Mammary epithelial cell (primary cell): Measurements from ENCODE around the gene PRAMEF4.
"Not testable (repeated sequence)": the region's sequence is repeated elsewhere in the genome, so short reads cannot be mapped to it uniquely, and the experiment has no call there.

Experiments used
- EZH2 ChIP-seq: IDR thresholded peaks from 2 replicates; pipeline ENCODE4 v1.6.1; 2012; ENCODE audit warnings: low read length, inconsistent platforms, borderline replicate concordance
- TF ChIP-seq, protein P1 (sequence below), 2 donors: IDR thresholded peaks in 1 of 2; conservative IDR thresholded peaks in 1 of 2; 2 replicates each; pipeline ENCODE4 v1.5.1; 2011 to 2012; ENCODE audit warnings: inconsistent platforms in 2 of 2, low read length in 2 of 2, mild to moderate bottlenecking in 2 of 2, control low read depth in 1 of 2, low read depth in 1 of 2; ENCODE audit not compliant: insufficient read depth in 1 of 2; ENCODE audit errors: extremely low read depth in 1 of 2

DNA sequence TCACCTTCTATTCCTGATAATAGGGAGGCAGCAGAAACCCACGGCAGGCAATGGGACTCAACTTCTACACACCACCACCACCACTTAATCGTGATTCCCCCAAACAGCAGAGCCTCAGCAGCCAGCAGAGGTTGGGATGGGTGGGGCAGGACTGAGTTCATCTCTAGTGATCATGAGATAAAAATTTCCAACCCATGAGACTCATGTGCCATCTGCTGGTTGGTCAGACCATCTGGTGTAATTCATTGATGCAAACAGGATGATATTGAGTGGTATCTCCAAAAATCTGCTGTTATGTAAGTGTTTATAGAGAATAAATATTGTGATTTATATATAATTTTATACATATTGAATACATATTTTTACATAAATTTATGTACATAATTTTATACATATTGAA is 35.7 kb upstream of the PRAMEF4 start:
- TF ChIP-seq, protein P1, sequence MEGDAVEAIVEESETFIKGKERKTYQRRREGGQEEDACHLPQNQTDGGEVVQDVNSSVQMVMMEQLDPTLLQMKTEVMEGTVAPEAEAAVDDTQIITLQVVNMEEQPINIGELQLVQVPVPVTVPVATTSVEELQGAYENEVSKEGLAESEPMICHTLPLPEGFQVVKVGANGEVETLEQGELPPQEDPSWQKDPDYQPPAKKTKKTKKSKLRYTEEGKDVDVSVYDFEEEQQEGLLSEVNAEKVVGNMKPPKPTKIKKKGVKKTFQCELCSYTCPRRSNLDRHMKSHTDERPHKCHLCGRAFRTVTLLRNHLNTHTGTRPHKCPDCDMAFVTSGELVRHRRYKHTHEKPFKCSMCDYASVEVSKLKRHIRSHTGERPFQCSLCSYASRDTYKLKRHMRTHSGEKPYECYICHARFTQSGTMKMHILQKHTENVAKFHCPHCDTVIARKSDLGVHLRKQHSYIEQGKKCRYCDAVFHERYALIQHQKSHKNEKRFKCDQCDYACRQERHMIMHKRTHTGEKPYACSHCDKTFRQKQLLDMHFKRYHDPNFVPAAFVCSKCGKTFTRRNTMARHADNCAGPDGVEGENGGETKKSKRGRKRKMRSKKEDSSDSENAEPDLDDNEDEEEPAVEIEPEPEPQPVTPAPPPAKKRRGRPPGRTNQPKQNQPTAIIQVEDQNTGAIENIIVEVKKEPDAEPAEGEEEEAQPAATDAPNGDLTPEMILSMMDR (conservative IDR thresholded peaks at IDR 0.05 in 1 of 2, IDR thresholded peaks at IDR 0.05 in 1 of 2; ENCODE audit: extremely low read depth in 1 of 2, insufficient read depth in 1 of 2, low read depth in 1 of 2, low read length in 2 of 2) = not testable (repeated sequence)
- not testable (repeated sequence) for TF ChIP-seq EZH2
